Stimulated activated naive CD4-positive, alpha-beta T cell treated with Interleukin-2 at 50 U/mL for 16 hours (primary cell): ENCODE measurements around the gene CELF1.

Experiments
- DNase-seq: peaks from one replicate; lab custom pipeline; 2025; lab: John Stamatoyannopoulos, UW

CELF1 gene

GRCh38 chr11:47485107-47485506 lies 67.8 kb downstream of the CELF1 start:
- no peak for DNase-seq

GRCh38 chr11:47483457-47483856 lies 69.5 kb downstream of the CELF1 start:
- no peak for DNase-seq

GRCh38 chr11:47480762-47481161 lies 72.2 kb downstream of the CELF1 start:
- no peak for DNase-seq

- no peak for DNase-seq
Observed at GRCh38 chr11:47478651-47479329, 74.1 kb downstream of the CELF1 start.

- DNase-seq, result no peak
Observed at GRCh38 chr11:47477753-47478152, 75.2 kb downstream of the CELF1 start.

- no peak for DNase-seq
Observed at GRCh38 chr11:47477323-47477722, 75.6 kb downstream of the CELF1 start.

GRCh38 chr11:47470671-47471070 lies 82.3 kb downstream of the CELF1 start:
- no peak for DNase-seq

- no peak for DNase-seq
Observed at GRCh38 chr11:47469361-47470179, 83.4 kb downstream of the CELF1 start.

GRCh38 chr11:47468598-47469214 lies 84.2 kb downstream of the CELF1 start:
- no peak for DNase-seq

GRCh38 chr11:47467357-47467756 lies 85.6 kb downstream of the CELF1 start:
- no peak for DNase-seq

GRCh38 chr11:47466701-47467250 lies 86.2 kb downstream of the CELF1 start:
- no peak for DNase-seq

- no peak for DNase-seq
Observed at GRCh38 chr11:47466201-47466600, 86.7 kb downstream of the CELF1 start.

GRCh38 chr11:47464483-47464882 lies 88.4 kb downstream of the CELF1 start:
- no peak for DNase-seq

GRCh38 chr11:47461876-47462275 lies 91.1 kb downstream of the CELF1 start:
- no peak for DNase-seq

- no peak for DNase-seq
Observed at GRCh38 chr11:47460571-47461235, 92.2 kb downstream of the CELF1 start.

- peak; percentile 52 for DNase-seq
Observed at GRCh38 chr11:47454258-47454671, 98.7 kb downstream of the CELF1 start.

- no peak for DNase-seq
Observed at GRCh38 chr11:47453365-47453764, 99.6 kb downstream of the CELF1 start.

GRCh38 chr11:47451990-47452389 lies 100.9 kb downstream of the CELF1 start:
- no peak for DNase-seq

- no peak for DNase-seq
Observed at GRCh38 chr11:47451436-47451835, 101.5 kb downstream of the CELF1 start.

- no peak for DNase-seq
Observed at GRCh38 chr11:47449541-47449940, 103.4 kb downstream of the CELF1 start.

GRCh38 chr11:47448566-47449427 lies 104.1 kb downstream of the CELF1 start, which contains the start of gene RAPSN:
RAPSN (minus strand) TSS chr11:47449136; CDS start chr11:47448964, 172 bp downstream.
- DNase-seq, result no peak
